Fibroblast of pulmonary artery (primary cell): ENCODE measurements around the gene CBFA2T3.

Experiments used
- DNase-seq: peaks from one replicate; pipeline ENCODE4 v3.0.0-alpha.2; 2010; ENCODE audit warnings: low read depth
- H3K4me3 ChIP-seq: replicated peaks from 2 replicates; pipeline ENCODE4 v1.5.1; 2011; ENCODE audit warnings: low read depth, mild to moderate bottlenecking, control low read depth, low read length, moderate library complexity
- TF ChIP-seq, protein P1 (sequence below): IDR thresholded peaks from 2 replicates; pipeline ENCODE4 v1.5.1; 2011; ENCODE audit warnings: mild to moderate bottlenecking, control low read depth, low read length, inconsistent platforms; ENCODE audit errors: missing control alignments

The CBFA2T3 gene

DNA sequence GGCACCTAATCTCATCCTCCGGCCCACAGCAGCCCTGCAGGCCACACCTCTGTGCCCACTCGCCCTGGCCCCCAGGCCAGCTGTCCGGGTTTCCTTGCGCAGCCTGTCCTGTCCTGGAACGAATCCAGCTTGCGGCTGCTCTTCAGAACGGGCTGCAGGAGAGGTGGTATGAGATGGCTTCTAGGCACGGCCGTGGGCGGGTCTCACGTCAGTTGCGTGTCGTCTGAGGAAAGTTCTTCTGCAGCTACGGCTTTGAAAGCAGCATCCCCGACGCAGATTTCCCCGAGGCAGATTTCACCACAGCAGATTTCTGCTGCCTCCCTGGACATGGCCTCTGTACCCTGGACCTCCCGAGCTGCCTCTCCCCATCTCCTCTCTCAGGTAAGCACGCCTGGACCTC is 138.4 kb downstream of the CBFA2T3 start:
- no peak for DNase-seq
- no peak overlapping the region for H3K4me3 ChIP-seq
- TF ChIP-seq, protein P1, sequence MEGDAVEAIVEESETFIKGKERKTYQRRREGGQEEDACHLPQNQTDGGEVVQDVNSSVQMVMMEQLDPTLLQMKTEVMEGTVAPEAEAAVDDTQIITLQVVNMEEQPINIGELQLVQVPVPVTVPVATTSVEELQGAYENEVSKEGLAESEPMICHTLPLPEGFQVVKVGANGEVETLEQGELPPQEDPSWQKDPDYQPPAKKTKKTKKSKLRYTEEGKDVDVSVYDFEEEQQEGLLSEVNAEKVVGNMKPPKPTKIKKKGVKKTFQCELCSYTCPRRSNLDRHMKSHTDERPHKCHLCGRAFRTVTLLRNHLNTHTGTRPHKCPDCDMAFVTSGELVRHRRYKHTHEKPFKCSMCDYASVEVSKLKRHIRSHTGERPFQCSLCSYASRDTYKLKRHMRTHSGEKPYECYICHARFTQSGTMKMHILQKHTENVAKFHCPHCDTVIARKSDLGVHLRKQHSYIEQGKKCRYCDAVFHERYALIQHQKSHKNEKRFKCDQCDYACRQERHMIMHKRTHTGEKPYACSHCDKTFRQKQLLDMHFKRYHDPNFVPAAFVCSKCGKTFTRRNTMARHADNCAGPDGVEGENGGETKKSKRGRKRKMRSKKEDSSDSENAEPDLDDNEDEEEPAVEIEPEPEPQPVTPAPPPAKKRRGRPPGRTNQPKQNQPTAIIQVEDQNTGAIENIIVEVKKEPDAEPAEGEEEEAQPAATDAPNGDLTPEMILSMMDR = no peak

DNA sequence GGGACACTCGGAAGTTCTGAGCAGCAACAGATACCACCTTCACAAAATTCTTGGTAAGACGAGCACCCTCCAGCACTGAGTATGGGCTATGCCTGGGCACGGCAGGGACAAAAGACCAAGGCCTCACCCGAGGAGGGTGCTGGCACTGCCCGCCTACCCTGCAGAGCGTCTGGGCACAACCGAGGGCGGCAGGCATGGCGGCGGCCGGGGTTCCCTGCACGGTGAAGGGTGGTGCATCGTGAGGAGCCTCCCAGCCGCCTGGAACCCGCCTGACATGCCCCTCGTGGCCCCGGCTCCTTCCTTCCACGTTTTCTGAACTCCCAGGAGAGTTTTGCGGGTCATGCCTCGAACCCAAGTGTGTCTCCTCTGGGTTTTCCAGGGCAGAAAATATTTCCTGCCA is 139.2 kb downstream of the CBFA2T3 start:
- TF ChIP-seq, protein P1 = no peak
- H3K4me3 ChIP-seq = no peak overlapping the region
- no peak for DNase-seq

DNA sequence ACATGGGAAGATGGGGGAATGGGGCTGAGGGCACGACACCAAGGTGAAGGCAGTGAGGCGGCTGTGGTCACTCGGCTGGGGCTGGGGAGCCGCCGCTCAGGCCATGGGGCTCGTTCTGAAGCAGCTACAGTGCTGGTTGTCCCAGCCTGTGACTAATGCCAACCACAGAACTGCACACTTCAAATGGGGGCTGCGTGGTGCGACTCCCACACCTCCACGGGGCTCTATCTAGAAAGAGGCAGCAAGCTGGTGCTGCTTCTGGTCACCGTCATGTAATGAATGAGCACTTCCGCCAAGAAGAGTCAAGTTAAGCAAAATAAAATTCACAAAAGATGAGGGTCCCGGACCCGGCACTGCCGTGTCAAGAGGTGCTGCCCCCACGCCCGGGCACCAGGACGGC is 140.2 kb downstream of the CBFA2T3 start:
- no peak for DNase-seq
- H3K4me3 ChIP-seq = no peak overlapping the region
- TF ChIP-seq, protein P1 = no peak

DNA sequence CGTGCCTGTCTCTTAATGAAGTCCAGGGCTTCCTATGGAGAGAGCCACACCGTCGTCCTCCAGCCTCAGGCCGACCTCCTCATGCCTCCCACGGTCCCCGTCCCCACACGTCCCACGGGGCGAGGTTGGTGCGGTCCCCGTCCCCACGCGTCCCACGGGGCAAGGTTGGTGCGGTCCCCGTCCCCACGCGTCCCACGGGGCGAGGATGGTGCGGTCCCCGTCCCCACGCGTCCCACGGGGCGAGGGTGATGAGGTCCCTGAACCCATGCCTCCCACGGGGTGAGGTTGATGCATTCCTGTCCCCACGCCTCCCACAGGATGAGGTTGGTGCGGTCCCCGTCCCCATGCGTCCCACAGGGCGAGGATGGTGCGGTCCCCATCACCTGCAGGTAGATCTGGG is 141.2 kb downstream of the CBFA2T3 start:
- TF ChIP-seq, protein P1 = no peak
- H3K4me3 ChIP-seq = no peak overlapping the region
- no peak for DNase-seq

DNA sequence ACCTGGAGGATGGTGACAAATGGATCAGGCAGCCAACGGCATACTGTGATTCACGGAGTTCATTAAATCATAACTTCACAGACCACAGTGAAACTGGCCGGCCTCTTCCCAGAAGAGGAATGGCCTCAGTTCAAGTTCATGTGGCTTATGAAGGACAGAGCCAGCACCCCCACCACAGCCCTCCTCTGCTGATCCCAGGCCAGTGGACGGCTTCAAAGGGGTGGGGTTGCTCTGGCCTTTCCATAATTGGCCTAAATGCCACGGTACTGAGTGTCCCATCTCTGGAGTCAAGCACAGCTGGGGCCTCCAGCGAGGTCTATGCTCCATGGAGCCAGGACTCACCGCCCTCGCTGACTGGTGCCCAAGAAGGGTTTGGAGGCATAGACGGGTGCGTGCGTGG is 141.6 kb downstream of the CBFA2T3 start:
- TF ChIP-seq, protein P1 = no peak
- DNase-seq = no peak
- H3K4me3 ChIP-seq = no peak overlapping the region

DNA sequence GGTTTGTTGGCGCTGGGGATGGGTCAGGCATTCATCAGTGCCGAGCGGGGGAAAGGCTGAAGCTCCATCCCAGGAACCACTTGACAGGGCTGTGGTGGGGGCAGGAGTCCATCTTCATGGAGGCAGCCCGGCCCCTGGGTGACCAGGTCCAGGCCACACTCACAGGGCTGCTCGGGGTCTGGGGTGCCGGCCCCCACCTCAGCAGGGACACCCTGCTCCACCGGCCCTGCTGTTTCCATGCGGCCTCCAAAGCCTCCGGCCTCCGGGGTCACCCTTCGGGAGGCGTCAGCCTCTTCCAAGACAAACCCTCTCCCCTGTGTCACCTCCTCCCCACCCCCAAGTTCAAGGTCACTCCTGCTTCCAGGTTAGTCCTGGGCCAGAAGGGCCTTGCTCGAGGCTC is 142.3 kb downstream of the CBFA2T3 start:
- no peak for DNase-seq
- H3K4me3 ChIP-seq = no peak overlapping the region
- TF ChIP-seq, protein P1 = no peak

DNA sequence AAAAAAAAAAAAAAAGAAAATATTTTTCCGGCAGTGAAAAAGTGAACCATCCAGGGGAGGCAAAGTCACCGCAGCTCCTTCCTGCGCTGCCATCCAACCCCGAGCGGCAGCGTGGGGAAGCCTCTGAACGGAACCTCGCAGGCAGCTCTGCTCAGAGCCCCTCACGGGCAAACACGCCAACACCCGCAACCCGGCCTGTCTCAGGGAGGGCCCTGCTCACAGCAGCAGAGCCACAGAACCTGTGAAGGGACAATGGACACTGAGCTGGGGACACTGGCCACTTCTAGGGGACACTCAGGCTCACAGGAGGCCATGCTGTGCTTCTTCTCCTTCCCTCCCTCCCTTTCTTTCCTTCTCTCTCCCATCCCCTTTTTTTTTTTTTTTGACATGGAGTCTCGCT is 143.9 kb downstream of the CBFA2T3 start:
- DNase-seq = no peak
- no peak overlapping the region for H3K4me3 ChIP-seq
- TF ChIP-seq, protein P1 = no peak
